ENCODE measurements around the gene PAK3.

Gene PAK3

DNA sequence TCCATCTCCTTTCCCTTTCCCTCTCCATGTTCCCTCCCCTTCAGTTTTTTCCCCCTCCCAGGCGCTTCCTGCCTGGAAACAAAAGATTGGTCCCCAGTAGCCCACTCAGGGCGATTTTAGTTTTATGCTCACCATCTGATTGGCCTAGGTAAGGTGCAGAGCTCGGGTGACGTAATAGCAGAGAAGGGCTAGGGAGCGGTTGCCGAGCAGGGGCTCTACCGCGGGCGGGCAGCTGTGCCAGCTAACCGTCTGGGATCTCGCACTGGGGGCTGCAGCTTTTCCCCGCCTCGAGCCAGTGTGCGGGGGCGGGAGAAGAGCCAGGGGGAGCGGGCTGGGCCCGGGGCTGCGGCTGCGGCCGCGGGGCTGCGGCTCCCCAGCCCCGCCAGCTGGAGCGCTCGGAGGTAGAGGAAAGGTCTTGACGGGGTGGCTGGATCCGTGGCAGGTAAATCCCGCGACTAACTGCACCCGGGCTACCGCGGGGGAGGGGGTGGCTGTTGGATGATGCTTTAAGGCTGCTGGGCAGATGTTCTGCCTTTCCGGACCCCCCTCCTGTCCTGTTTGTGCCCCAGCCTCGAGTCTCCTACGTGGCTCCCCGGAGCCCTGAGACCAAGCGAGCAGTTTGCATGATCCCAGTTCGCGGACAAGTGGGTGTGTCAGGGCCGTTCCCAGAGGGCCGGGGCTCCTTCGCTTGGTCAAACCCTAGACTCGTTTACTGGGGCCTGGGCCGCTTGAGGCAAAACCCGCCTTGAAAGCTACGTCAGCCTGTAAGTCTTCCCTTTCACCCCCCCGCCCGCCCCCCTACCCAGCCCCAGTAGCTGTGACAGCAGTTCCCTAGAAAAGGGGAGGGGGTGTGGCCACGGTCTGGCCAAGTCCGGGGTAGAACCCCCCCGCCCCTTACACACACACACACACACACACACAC is at the start of gene PAK3:
PAK3 (plus strand) TSS at position 218 of the 922 bp plus-strand sequence. CDS start 26,913 bp downstream, outside the sequence.
- DNase-seq (ENCODE audit: low spot score): peak; percentile 78

GRCh38 chrX:111047575-111047974 is 48.4 kb upstream of the PAK3 start:
- DNase-seq (ENCODE audit: low spot score): no peak

DNA sequence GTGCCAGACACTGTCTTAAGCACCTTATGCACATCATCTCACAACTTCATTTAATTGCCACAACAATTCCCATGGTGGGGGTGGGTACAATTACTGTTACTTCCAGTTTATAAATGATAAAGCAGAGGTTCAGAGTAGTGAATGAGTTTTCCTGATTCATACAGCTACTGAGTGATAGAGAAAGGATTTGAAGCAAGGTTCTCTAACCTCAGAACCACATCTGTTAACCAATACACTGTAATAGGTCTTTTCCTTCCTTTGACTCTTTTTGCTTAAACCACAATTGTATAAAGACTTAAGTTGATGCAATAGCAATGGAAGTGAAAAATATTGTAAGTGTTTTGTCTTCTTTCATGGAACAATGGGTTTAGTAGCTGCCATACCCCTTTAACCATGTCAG is 43.5 kb upstream of the PAK3 start:
- DNase-seq (ENCODE audit: low spot score): no peak

GRCh38 chrX:111071542-111072277 is 24.3 kb upstream of the PAK3 start:
- no peak for DNase-seq (ENCODE audit: low spot score)

DNA sequence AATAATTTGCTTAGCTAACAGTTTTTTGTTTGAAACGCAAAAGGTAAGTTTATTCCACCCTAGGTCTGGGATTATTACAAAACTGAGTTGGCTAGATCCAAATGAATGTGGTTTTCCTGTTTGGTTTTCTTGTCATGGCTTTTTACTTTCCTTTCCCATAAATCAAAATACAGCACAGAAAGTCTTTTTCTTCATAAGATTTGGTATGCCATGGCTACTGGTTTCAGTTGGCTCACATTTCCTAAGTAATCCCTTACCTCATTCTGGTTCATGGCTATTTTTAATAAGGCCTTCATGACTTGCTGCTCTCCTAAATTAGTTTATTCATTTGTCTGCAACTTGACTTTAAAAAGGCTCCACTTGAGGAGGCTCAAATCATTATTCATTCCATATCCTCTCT is 12.9 kb upstream of the PAK3 start:
- no peak for DNase-seq (ENCODE audit: low spot score)

- DNase-seq (ENCODE audit: low spot score): no peak
Observed at GRCh38 chrX:111086591-111087006, 9.4 kb upstream of the PAK3 start.

DNA sequence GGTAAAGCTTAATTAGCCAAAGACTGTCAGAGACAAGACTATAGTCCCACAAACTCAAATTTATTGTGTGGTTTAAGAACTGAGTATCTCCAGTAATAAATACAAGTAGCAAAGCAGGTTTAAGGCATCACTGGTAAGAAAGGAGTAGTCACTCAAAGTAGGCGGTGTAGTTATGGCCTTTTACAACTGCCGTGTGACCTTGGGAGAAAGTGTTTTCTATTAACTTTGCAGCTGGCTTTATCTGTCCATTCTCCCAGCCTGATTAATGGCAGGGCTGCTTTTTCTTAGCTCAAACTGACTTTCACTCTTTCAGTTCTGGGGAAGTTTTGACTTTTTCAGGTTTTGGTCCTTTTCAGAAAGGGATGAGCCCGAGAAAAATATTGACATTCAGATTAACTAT is 7.4 kb upstream of the PAK3 start:
- no peak for DNase-seq (ENCODE audit: low spot score)

GRCh38 chrX:111090458-111090857 is 5.5 kb upstream of the PAK3 start:
- no peak for DNase-seq (ENCODE audit: low spot score)

- DNase-seq (ENCODE audit: low spot score): no peak
Observed at GRCh38 chrX:111098874-111099273, 2.9 kb downstream of the PAK3 start.

DNA sequence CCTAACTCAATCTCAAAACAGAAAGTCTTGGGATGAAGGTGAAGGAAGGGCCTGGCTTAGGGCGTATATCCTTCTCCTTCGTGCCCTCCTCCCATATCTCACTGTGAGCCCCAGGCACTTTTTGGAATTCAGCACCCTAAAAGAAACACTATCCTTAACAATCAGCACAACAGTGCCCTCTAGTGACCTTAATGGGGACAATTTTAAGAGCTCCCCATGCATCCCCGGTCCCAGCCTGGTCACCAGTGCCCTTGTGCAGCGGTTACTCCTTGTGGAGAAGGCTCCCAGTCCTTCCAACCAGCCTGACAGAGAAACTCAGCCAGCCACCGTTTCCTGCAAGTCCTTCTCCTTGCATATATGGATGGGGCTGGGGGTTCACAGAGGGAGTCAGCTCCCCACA is 4.2 kb downstream of the PAK3 start:
- no peak for DNase-seq (ENCODE audit: low spot score)

DNA sequence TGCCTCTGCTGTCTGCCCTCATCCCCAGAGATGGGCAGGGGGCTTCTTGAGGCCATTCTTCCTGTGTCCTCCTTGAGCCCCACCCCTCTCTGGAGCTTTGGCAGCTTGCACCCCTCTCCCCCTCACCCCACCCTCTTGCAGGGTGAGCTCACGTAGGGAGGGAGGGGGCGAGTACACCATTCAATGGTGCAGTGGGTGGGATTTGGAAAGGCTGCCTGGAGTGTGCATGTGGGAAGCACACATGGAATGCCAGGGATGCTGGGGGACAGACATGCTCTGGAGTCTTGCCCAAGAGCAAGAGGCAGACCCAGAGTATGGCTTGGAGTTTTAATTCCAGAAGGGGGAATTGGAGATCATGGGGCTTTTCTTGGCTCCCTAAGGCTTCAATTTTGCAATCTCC is 5.6 kb downstream of the PAK3 start:
- DNase-seq (ENCODE audit: low spot score): no peak

DNA sequence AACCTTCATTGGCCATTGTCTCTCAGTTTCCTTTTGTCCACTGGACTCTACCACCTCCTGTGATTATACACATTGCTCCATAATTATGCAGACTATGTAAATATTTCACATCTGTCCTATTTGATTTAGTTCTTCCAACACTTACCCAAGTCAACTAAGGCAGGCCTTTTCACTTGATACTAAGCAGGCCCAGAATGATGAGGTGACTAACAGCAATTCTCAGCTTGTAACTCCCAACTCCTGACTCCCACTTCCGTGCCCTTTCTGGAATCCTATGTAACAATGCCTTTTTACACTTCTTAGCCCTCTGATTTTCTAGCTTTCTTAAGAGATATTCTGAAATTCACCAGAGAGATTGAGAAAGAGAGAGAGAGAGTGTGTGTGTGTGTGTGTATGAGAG is 6.6 kb downstream of the PAK3 start:
- DNase-seq (ENCODE audit: low spot score): no peak

DNA sequence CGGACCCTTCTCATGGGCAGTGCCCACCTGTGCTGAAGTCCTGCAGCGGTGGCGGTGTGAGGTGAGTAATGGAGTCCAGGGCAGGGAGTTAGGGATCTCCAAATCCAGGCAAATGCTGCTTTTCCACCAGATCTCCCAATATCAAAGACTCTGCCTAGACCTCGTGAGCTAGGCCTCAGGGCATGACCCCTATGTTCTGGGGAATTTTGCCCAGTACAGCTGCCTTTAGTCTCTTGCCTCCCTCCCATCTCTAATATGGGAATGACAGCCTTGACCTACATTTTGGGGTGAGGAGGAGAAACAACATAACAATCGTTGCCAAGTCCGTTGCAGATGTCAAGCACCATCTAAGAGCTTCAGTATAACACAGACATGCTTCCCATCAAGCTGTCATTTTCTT is 7.3 kb downstream of the PAK3 start:
- DNase-seq (ENCODE audit: low spot score): no peak

- no peak for DNase-seq (ENCODE audit: low spot score)
Observed at GRCh38 chrX:111110098-111110775, 14.2 kb downstream of the PAK3 start.

DNA sequence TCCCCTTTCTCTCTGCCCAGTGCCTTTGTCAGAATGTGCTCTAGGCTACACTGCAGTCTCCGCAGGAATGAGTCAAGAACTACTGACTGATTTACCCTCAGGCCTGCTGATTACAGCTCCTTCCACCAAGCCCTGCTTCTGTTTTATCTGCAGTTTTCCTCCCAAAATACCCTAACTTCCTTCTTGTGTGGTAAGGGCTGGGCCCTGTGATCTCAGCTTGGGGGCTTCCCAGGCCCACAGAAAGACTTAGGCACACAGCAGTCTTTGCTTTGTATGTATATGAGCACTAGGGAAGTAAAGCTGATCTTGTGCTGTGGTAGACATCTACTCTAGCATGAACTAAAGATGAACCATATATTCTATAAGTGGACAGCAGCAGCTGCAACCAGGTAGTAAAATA is 18.8 kb downstream of the PAK3 start:
- no peak for DNase-seq (ENCODE audit: low spot score)

GRCh38 chrX:111116666-111117065 is 20.7 kb downstream of the PAK3 start:
- no peak for DNase-seq (ENCODE audit: low spot score)

- no peak for DNase-seq (ENCODE audit: low spot score)
Observed at GRCh38 chrX:111119341-111119740, 23.4 kb downstream of the PAK3 start.

DNA sequence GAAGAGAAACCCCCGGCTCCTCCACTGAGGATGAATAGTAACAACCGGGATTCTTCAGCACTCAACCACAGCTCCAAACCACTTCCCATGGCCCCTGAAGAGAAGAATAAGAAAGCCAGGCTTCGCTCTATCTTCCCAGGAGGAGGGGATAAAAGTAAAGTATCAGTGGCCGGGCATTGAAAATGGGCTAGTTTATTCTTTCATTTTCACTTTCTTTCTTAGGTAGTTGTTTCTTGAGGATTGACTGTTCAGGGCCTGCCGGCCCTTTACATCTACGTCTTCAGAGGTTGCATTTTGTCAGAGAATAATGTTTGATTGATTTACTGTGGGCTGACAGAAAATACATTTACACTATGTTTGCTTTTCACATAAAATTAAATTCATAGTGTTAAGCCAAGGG is 27.1 kb downstream of the PAK3 start:
- DNase-seq (ENCODE audit: low spot score): no peak

DNA sequence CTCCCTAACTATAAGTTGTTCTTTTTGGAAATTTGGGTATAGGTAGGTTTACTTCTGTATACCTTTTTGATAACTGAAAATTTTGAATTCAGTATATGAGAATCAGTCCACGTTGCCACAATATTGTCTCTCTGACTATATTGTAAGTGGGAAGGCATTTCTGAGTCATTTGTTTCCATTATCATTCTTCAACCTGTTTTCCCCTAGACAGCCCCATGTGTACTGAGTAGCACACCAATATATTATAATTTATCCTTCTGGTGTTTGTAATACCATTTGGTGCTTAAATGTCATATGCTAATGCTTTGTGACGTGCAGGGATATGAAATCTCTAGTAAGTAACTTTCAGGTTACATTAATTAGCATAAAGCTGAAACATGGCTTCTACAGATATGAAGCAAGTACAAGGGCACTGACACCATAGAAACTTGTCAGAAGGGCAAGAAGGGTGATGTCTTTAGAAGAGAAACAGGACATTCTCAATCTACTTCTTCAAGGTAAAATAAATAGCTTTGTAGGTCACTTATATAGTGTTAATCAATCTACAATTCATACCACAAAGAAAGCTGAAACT is 27.7 kb downstream of the PAK3 start:
- DNase-seq (ENCODE audit: low spot score): no peak

DNA sequence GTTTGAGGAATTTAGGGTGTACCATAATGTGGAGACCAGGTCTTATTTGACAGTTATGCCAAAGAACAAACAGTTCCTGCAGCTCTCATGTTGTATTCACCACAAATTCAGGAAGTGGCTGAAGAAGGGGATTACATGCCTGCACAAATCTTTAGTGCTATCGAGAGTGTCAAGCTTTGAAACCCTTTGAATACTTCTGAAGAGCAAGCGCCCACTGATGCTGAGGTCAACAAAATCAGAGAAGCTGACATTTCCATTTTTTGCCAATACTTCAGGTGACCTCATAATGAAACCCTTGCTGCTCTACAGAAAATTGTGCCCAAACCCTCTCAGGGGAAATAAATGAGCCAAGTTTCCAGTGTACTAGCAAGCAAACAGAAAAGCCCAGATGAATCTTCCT is 28.4 kb downstream of the PAK3 start:
- no peak for DNase-seq (ENCODE audit: low spot score)

GRCh38 chrX:111127038-111127437 is 31.0 kb downstream of the PAK3 start:
- DNase-seq (ENCODE audit: low spot score): no peak

DNA sequence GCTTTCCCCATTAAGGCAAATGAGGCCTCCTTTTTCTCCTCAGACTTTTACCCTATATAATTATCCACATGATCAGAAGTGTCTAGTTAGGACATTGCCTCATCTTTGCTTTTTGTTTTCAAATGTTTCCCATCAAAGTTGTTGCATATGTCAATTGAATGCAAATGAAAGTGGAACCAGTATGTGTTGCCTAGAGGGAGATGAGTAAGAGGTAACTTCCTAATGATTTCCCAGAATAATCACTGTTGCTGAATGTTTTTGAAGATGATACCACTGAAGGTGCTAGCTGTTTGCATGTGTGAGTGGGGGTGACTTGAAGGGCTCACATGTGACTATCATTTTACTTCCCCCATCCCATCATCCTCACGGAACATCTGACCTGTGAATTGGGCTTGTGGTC is 33.9 kb downstream of the PAK3 start:
- DNase-seq (ENCODE audit: low spot score): no peak
